ENCODE results near the gene TLR3.

TLR3 gene

GRCh38 chr4:186104890-186105646 is 36.1 kb downstream of the TLR3 start:
- DNase-seq (ENCODE audit: low read depth, low spot score) = no peak

GRCh38 chr4:186105647-186106321 is 36.8 kb downstream of the TLR3 start:
- DNase-seq (ENCODE audit: low read depth, low spot score) = no peak

- DNase-seq (ENCODE audit: low read depth, low spot score) = no peak
These were observed 39.0 kb downstream of the TLR3 start for GRCh38 chr4:186107947-186108346.

GRCh38 chr4:186108391-186108790 is 39.4 kb downstream of the TLR3 start:
- no peak for DNase-seq (ENCODE audit: low read depth, low spot score)

GRCh38 chr4:186109245-186109644 is 40.3 kb downstream of the TLR3 start:
- DNase-seq (ENCODE audit: low read depth, low spot score) = no peak

GRCh38 chr4:186116697-186117096 is 47.7 kb downstream of the TLR3 start:
- DNase-seq (ENCODE audit: low read depth, low spot score) = no peak

- no peak for DNase-seq (ENCODE audit: low read depth, low spot score)
These were observed 49.6 kb downstream of the TLR3 start for GRCh38 chr4:186118582-186118981.

- no peak for DNase-seq (ENCODE audit: low read depth, low spot score)
These were observed 52.1 kb downstream of the TLR3 start for GRCh38 chr4:186121057-186121456.

- no peak for DNase-seq (ENCODE audit: low read depth, low spot score)
These were observed 59.9 kb downstream of the TLR3 start for GRCh38 chr4:186128842-186129241.

GRCh38 chr4:186131935-186132334 is 63.0 kb downstream of the TLR3 start:
- DNase-seq (ENCODE audit: low read depth, low spot score) = no peak

GRCh38 chr4:186132577-186133242 is 63.8 kb downstream of the TLR3 start:
- DNase-seq (ENCODE audit: low read depth, low spot score) = no peak

GRCh38 chr4:186134257-186134656 is 65.3 kb downstream of the TLR3 start:
- DNase-seq (ENCODE audit: low read depth, low spot score) = no peak

GRCh38 chr4:186134861-186135260 is 65.9 kb downstream of the TLR3 start:
- DNase-seq (ENCODE audit: low read depth, low spot score) = no peak

GRCh38 chr4:186137196-186137794 is 68.3 kb downstream of the TLR3 start:
- no peak for DNase-seq (ENCODE audit: low read depth, low spot score)
